ENCODE results near the gene INPP4A.

The INPP4A gene

GRCh38 chr2:98454500-98455235 lies 10.0 kb downstream of the INPP4A start:
- TF ChIP-seq CTCF (IDR thresholded peaks at IDR 0.05; ENCODE audit: low read depth, low read length) (no peak), EZH2phosphoT487 (IDR thresholded peaks at IDR 0.05; ENCODE audit: low read depth) (no peak)
- Histone ChIP-seq H4K20me1 (ENCODE audit: insufficient read depth, low read length) (peaks cover 43% of the 10 kb centered on the region), H3K9ac (ENCODE audit: low read length) (no peak overlapping the region), H3K36me3 (replicated peaks; ENCODE audit: low read depth, low read length) (peaks cover 4% of the 10 kb centered on the region), H2AFZ (ENCODE audit: low read depth, low read length) (no peak overlapping the region), H3K4me1 (ENCODE audit: low read length) (peaks cover 51% of the 10 kb centered on the region), H3K9me3 (ENCODE audit: insufficient read depth, low read length) (no peaks in the 10 kb centered on the region), H3K4me3 (ENCODE audit: low read length) (peak overlapping the region; percentile 21; the same call in 1 of the 2 replicates), H3K79me2 (ENCODE audit: low read length) (peaks cover 76% of the 10 kb centered on the region), H3K27me3 (ENCODE audit: low read depth, low read length) (no peaks in the 10 kb centered on the region), H3K27ac (ENCODE audit: low read length) (no peak overlapping the region), H3K4me2 (ENCODE audit: low read length) (peak overlapping the region; percentile 46)

- Histone ChIP-seq H3K9ac (ENCODE audit: low read length) (no peak overlapping the region; the same call in 1 of the 2 replicates), H3K9me3 (ENCODE audit: insufficient read depth, low read length) (no peaks in the 10 kb centered on the region), H3K4me2 (ENCODE audit: low read length) (peak overlapping the region; percentile 46), H3K36me3 (replicated peaks; ENCODE audit: low read depth, low read length) (peaks cover 4% of the 10 kb centered on the region), H3K79me2 (ENCODE audit: low read length) (peaks cover 73% of the 10 kb centered on the region), H3K4me1 (ENCODE audit: low read length) (peaks cover 60% of the 10 kb centered on the region), H4K20me1 (ENCODE audit: insufficient read depth, low read length) (peaks cover 43% of the 10 kb centered on the region), H3K4me3 (ENCODE audit: low read length) (peak overlapping the region; percentile 23; the same call in 1 of the 2 replicates), H3K27ac (ENCODE audit: low read length) (no peak overlapping the region), H3K27me3 (ENCODE audit: low read depth, low read length) (no peaks in the 10 kb centered on the region), H2AFZ (ENCODE audit: low read depth, low read length) (no peak overlapping the region)
- no peak for TF ChIP-seq EZH2phosphoT487 (IDR thresholded peaks at IDR 0.05; ENCODE audit: low read depth)
- TF ChIP-seq CTCF (IDR thresholded peaks at IDR 0.05; ENCODE audit: low read depth, low read length) = no peak
Measured at GRCh38 chr2:98455494-98455976, 10.9 kb downstream of the INPP4A start.

GRCh38 chr2:98457045-98457696 lies 12.5 kb downstream of the INPP4A start:
- Histone ChIP-seq H3K79me2 (ENCODE audit: low read length) (peaks cover 65% of the 10 kb centered on the region), H3K4me2 (ENCODE audit: low read length) (no peak overlapping the region), H3K4me3 (ENCODE audit: low read length) (no peak overlapping the region)

More at GRCh38 chr2:98457045-98457696, 12.5 kb downstream of the INPP4A start:
- Histone ChIP-seq H2AFZ (ENCODE audit: low read depth, low read length) (no peak overlapping the region), H3K36me3 (replicated peaks; ENCODE audit: low read depth, low read length) (peaks cover 10% of the 10 kb centered on the region), H3K9me3 (ENCODE audit: insufficient read depth, low read length) (no peaks in the 10 kb centered on the region), H4K20me1 (ENCODE audit: insufficient read depth, low read length) (peaks cover 42% of the 10 kb centered on the region), H3K27me3 (ENCODE audit: low read depth, low read length) (no peaks in the 10 kb centered on the region), H3K4me1 (ENCODE audit: low read length) (peaks cover 74% of the 10 kb centered on the region), H3K27ac (ENCODE audit: low read length) (no peak overlapping the region), H3K9ac (ENCODE audit: low read length) (no peak overlapping the region)
- TF ChIP-seq CTCF (IDR thresholded peaks at IDR 0.05; ENCODE audit: low read depth, low read length) = no peak
- TF ChIP-seq EZH2phosphoT487 (IDR thresholded peaks at IDR 0.05; ENCODE audit: low read depth) = no peak

All from OCI-LY3 (cell line).